Endodermal cell (in vitro differentiated cells): ENCODE measurements around the gene NAA25. TPM values are rescaled to one million over a fixed set of nuclear protein-coding genes. Genes with fewer than 3 reads are reported as not detected.

Experiments
- DNase-seq: peaks from one replicate; pipeline ENCODE4 v3.0.0-alpha.2; 2017
- H3K27ac ChIP-seq: 2 replicates; pipeline ENCODE4 v1.5.1; 2013; ENCODE audit warnings: mild to moderate bottlenecking, low read depth, low read length, moderate library complexity
- H3K27me3 ChIP-seq: 2 replicates; pipeline ENCODE4 v1.6.1; 2013; ENCODE audit warnings: mild to moderate bottlenecking, low read length, moderate library complexity; ENCODE audit not compliant: insufficient read depth, control insufficient read depth, poor library complexity, severe bottlenecking
- H3K36me3 ChIP-seq: 2 replicates; pipeline ENCODE4 v1.7.0; 2013; ENCODE audit warnings: mild to moderate bottlenecking, low read length, moderate library complexity; ENCODE audit not compliant: control insufficient read depth, insufficient read depth
- H3K4me1 ChIP-seq: one replicate; pipeline ENCODE4 v1.7.0; 2013; ENCODE audit warnings: low read length; ENCODE audit not compliant: control insufficient read depth, insufficient read depth
- H3K4me3 ChIP-seq: 2 replicates; pipeline ENCODE4 v1.5.1; 2013; ENCODE audit warnings: mild to moderate bottlenecking, low read length, moderate library complexity
- H3K9ac ChIP-seq: 2 replicates; pipeline ENCODE4 v1.6.1; 2013; ENCODE audit warnings: mild to moderate bottlenecking, low read length, moderate library complexity; ENCODE audit not compliant: poor library complexity, severe bottlenecking; ENCODE audit errors: extremely low read depth
- H3K9me3 ChIP-seq: 2 replicates; pipeline ENCODE4 v1.6.1; 2013; ENCODE audit warnings: mild to moderate bottlenecking, low read length, moderate library complexity; ENCODE audit not compliant: control insufficient read depth
- H3K27ac Mint-ChIP-seq: 2 replicates; pipeline ENCODE4 v1.8.0; 2020; ENCODE audit warnings: mixed read lengths
- H3K27me3 Mint-ChIP-seq: 2 replicates; pipeline ENCODE4 v1.8.0; 2021; ENCODE audit warnings: mild to moderate bottlenecking, mixed read lengths; ENCODE audit not compliant: insufficient read depth
- H3K36me3 Mint-ChIP-seq: 2 replicates; pipeline ENCODE4 v1.8.0; 2020; ENCODE audit warnings: low read depth, mixed read lengths
- H3K4me1 Mint-ChIP-seq: 2 replicates; pipeline ENCODE4 v1.8.0; 2020; ENCODE audit warnings: mixed read lengths
- H3K4me3 Mint-ChIP-seq: 2 replicates; pipeline ENCODE4 v1.8.0; 2020; ENCODE audit warnings: mild to moderate bottlenecking, moderate library complexity, mixed read lengths
- H3K9me3 Mint-ChIP-seq: 2 replicates; pipeline ENCODE4 v1.8.0; 2020; ENCODE audit warnings: mild to moderate bottlenecking, mixed read lengths
- WGBS, 2 experiments: methylation state at CpG; one replicate each; pipeline versions ENCODE4 v1.1.5 to v1.1.7; 2013; ENCODE audit warnings: missing lambda C conversion rate in 2 of 2, mixed read lengths in 1 of 2; ENCODE audit not compliant: insufficient coverage in 1 of 2, insufficient read length in 1 of 2; 5-methylcytosine and 5-hydroxymethylcytosine counted together
- total RNA-seq, 2 donors: library from RNA; stranded (reverse); fragmentation: NEBNext Ultra II Directional in 1 of 2; extraction: Animal tissue kit (Norgen Biotek cat#: 25700) in 1 of 2; gene quantifications; 2 replicates in 1 of 2; 3 replicates in 1 of 2; pipeline ENCODE4 v1.2.1, GENCODE V29; 2021
- TF ChIP-seq, protein P1 (sequence below): fragments of 200-600 bp; sonication (generic); conservative IDR thresholded peaks from 2 replicates; pipeline ENCODE4 v1.5.0; 2021; ENCODE audit warnings: antibody characterized with exemption, mild to moderate bottlenecking

NAA25 gene
- total RNA-seq, 2 donors from 2014 or later, result 34.2 to 36.3 TPM

DNA sequence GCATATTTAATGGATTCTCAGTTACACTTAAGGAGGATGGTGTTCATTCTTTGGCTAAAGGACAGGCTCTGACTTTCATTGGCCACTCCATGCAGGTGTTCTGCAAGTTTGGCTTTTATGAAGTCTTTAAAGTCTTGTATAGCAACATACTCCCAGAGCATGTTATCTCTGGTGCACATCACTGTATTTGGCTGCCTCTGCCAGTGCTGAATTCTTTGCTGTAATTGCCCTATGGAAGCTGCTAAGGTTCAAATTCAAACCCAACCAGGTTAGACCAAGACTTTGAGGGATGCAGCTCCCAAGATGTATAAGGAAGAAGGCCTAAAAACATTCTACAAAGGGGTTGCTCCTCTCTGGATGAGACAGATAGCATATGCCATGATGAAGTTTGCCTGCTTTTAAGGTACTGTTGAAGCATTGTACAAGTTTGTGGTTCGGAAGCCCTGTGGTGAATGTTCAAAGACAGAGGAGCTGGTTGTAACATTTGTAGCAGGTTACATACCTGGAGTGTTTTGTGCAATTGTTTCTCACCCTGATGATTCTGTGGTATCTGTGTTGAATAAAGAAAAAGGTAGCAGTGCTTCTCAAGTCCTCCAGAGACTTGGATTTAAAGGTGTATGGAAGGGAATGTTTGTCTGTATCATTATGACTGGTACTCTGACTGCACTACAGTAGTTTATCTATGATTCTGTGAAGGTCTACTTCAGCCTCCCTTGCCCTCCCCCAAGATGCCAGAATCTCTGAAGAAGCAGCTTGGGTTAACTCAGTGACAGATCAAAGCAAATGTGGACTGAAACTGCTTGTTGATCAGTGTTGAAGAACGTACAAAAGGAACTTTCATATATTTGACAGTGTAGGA is 115.1 kb downstream of the NAA25 start:
- TF ChIP-seq, protein P1, sequence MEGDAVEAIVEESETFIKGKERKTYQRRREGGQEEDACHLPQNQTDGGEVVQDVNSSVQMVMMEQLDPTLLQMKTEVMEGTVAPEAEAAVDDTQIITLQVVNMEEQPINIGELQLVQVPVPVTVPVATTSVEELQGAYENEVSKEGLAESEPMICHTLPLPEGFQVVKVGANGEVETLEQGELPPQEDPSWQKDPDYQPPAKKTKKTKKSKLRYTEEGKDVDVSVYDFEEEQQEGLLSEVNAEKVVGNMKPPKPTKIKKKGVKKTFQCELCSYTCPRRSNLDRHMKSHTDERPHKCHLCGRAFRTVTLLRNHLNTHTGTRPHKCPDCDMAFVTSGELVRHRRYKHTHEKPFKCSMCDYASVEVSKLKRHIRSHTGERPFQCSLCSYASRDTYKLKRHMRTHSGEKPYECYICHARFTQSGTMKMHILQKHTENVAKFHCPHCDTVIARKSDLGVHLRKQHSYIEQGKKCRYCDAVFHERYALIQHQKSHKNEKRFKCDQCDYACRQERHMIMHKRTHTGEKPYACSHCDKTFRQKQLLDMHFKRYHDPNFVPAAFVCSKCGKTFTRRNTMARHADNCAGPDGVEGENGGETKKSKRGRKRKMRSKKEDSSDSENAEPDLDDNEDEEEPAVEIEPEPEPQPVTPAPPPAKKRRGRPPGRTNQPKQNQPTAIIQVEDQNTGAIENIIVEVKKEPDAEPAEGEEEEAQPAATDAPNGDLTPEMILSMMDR, result no peak
- no peak overlapping the region for H3K27ac Mint-ChIP-seq
- Histone ChIP-seq H3K27ac (no peak overlapping the region), H3K4me1 (no peaks in the 10 kb centered on the region), H3K4me3 (no peak overlapping the region), H3K9ac (no peak overlapping the region), H3K36me3 (no peaks in the 10 kb centered on the region), H3K27me3 (no peaks in the 10 kb centered on the region), H3K9me3 (no peaks in the 10 kb centered on the region)
- H3K36me3 Mint-ChIP-seq, result peaks cover 18% of the 10 kb centered on the region
- no peak for DNase-seq
- no peaks in the 10 kb centered on the region for H3K9me3 Mint-ChIP-seq
- no peak overlapping the region for H3K4me3 Mint-ChIP-seq
- no peaks in the 10 kb centered on the region for H3K27me3 Mint-ChIP-seq
- WGBS, 2 experiments, result 90 to 100% methylated on average over 1 of the region's 2 CpGs
- H3K4me1 Mint-ChIP-seq, result no peaks in the 10 kb centered on the region

DNA sequence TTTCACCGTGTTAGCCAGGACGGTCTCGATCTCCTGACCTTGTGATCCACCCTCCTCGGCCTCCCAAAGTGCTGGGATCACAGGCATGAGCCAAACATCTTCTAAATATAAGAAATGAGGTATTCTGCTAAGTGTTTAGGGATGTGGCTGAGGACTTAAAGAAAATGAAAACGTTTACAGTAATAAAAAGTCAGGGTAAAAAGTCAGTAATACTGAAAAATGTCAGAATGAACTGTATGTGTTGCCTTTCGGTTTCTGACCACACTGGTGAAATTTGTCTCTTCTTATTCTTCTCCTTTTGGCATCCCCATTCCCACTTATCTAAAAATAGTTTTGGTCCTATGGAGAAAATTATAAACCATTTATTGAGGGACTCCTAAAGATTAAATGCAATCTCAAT is 116.1 kb downstream of the NAA25 start:
- Histone ChIP-seq H3K27ac (no peak overlapping the region), H3K4me1 (no peaks in the 10 kb centered on the region), H3K36me3 (no peaks in the 10 kb centered on the region), H3K9ac (no peak overlapping the region), H3K4me3 (no peak overlapping the region), H3K9me3 (no peaks in the 10 kb centered on the region), H3K27me3 (no peaks in the 10 kb centered on the region)
- no peaks in the 10 kb centered on the region for H3K27me3 Mint-ChIP-seq
- no peak for DNase-seq
- H3K4me3 Mint-ChIP-seq, result no peak overlapping the region
- TF ChIP-seq, protein P1, result no peak
- H3K4me1 Mint-ChIP-seq, result no peaks in the 10 kb centered on the region
- no peak overlapping the region for H3K27ac Mint-ChIP-seq
- WGBS, 2 experiments, result 78 to 84% methylated on average over 4 to 6 of the region's 6 CpGs
- peaks cover 21% of the 10 kb centered on the region for H3K36me3 Mint-ChIP-seq
- H3K9me3 Mint-ChIP-seq, result no peaks in the 10 kb centered on the region

DNA sequence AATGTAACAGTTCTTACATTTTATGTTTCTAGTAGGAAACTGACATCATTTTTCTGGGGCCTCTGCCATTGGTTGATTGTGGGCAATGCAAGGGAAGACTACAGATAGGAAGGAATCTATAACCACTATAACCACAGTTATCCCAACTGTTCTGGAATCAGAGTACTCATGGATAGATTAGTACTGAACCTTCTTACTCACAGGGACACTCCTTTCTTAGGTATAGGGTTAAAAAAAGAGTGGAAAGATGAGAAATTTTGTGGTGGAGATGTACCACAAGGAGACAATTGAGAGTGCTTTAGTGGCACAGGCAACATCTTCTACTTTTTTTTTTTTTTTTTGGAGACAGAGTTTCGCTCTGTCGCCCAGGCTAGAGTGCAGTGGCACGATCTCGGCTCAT is 116.6 kb downstream of the NAA25 start:
- Mint-ChIP-seq H3K36me3 (peaks cover 21% of the 10 kb centered on the region), H3K27ac (no peak overlapping the region), H3K4me3 (no peak overlapping the region), H3K27me3 (no peaks in the 10 kb centered on the region), H3K9me3 (no peaks in the 10 kb centered on the region), H3K4me1 (no peaks in the 10 kb centered on the region)
- H3K9ac ChIP-seq, result no peak overlapping the region
- TF ChIP-seq, protein P1, result no peak
- DNase-seq, result no peak
- H3K9me3 ChIP-seq, result no peaks in the 10 kb centered on the region
- H3K36me3 ChIP-seq, result no peaks in the 10 kb centered on the region
- H3K4me1 ChIP-seq, result no peaks in the 10 kb centered on the region
- H3K27me3 ChIP-seq, result no peaks in the 10 kb centered on the region
- no peak overlapping the region for H3K27ac ChIP-seq
- H3K4me3 ChIP-seq, result no peak overlapping the region
- 86% methylated on average over 4 of the region's 4 CpGs; no CpG with 5 or more reads in 1 of the 2 experiments for whole genome bisulfite sequencing, 2 experiments
